HG03159 (cell line): ENCODE data around the gene INPP4B.
"Not testable (repeated sequence)": the region's sequence is repeated elsewhere in the genome, so short reads cannot be mapped to it uniquely, and the experiment has no call there.

Source experiments
- ATAC-seq: cut with Tn5 transposase; IDR thresholded peaks from one replicate; pipeline ENCODE4 v1.9.1; 2021; ENCODE audit warnings: mild to moderate bottlenecking, moderate library complexity; ENCODE audit not compliant: unreplicated experiment

INPP4B gene

DNA sequence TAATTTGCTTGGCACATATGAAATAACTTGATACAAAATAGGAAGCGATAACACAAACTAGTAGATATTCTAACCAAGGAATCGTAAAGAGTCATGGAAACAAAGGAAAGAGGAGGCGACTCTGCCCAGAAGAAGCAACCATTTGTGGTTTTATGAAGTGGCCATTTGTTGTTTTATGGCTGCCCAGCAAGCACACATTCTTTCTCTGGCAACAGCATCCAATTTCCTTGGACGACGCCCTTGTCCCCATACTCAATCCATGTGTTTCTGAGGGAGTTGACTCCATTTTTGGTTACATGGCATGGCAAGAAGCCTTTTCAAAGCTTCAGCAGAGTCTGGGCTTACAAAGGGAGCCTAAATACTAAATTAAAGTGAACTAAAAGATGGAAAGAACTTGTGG is 295.1 kb downstream of the INPP4B start:
- no peak for ATAC-seq

GRCh38 chr4:142549726-142550463 is 296.2 kb downstream of the INPP4B start:
- no peak for ATAC-seq

GRCh38 chr4:142549248-142549647 is 296.9 kb downstream of the INPP4B start:
- ATAC-seq = no peak

DNA sequence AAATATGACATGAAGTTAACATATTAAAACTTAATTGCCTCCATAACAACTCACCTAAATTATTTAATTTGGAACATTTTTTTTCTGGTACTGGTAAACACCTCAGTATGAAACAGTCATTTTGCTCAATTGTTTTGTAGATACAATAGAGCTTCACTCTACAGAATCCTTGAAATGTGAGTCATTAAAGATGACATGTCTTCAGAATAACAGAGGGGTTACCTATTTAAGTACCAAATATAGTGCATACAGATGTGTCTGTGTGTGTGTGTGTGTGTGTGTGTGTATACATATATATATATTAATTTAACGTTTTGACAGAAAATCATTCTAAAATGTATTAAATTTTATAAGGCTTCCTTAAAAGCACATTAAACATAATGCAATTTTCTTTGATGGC is 297.6 kb downstream of the INPP4B start:
- ATAC-seq = no peak

GRCh38 chr4:142547974-142548373 is 298.1 kb downstream of the INPP4B start:
- ATAC-seq = no peak

DNA sequence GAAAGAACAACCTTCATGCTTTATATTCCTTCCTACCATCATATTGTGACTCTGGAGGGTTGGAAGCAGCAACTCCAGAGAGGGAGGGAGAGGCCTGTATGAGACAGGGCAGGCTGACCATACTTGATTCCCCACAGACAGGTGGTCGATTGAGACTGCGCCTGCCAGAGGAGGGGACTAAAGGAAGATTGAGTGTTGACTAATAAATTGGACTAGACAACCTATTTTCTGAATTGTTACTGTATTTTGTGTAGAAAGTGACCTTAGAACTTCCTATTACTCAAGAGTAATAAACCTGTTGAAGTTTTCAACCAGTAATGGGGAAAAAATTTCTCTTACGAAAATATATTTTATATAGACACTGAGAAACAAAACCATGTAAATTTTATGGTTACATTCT is 301.5 kb downstream of the INPP4B start:
- ATAC-seq = no peak

DNA sequence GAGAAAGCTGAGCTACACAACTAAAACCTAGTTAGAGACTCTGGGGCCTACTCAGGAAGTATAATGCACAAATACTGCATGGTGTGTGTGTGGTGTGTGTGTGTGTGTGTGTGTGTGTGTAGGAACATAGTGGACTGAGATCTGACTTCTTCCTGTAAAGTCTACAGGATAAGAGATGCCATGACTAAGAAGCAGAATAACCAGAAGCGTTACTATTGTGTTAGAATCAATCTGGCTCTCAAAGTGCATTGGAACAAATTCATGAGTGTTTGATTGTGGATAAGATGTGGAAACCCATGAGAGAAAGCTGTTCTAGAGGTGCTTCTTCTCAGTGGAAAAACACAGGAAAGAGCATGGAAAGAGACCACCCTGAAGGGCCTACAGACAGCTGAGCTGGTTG is 302.1 kb downstream of the INPP4B start:
- ATAC-seq = no peak

DNA sequence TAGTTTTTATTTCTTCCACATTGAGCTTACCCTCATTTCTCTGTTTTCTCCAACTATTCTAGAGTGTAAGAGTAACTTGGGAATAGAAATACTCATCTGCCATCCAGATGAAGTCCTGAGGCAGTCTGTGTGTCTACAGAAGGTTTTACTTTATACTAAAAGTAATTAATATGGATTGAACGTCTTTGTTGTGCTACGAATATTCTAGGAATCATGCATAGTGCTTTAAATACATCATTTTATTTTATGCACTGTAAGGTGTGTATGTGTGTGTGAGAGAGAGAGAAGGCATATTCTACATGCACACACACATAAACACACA is 305.7 kb downstream of the INPP4B start:
- ATAC-seq = no peak

DNA sequence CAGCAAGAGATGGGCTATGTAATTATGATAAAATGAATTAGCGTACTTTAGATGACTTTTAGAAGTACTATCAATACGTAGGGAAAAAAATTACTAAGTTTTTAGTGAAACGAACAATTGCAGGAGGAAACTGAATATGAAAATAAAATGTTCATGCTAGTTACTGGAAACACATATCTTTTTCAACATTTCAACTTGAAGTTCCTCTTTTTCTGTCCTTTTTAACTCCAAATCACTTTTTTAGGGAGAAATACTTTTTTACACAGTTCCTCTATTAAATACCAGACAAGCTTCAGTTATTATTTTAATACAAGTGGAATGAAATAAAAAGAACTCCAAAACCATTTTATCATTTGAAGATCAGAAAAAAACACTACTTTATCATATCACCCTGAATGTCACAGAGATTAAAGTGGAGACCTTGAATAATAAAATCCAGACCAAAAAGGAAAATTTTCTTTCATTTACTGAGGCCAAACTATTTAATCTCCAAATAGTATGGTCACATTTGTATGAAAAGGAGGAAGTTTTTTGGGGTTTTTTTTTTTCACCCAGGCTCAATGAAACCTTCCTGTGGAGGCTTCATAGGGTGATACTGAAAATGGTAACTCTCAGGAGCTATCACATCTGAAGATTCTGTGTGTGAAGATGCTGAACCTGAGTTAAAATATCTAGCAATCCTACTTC is 306.2 kb downstream of the INPP4B start:
- no peak for ATAC-seq

DNA sequence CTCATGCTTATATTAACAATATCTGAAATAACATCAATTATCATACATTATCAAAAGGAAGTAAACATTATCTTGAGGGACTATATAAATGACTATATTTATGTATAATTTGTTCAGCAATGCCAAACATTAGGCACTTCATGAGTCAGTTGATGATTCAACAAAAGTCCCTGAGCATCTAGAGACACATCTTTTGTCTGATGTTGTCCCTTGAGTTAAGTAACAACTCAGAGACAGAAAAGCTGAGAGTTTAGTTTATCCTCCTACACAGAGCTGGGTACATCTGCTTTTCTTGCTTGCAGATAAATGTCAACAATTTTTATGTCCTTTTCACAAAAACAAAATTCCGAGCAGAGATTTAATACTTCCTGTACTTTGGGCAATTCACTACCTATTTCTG is 311.1 kb downstream of the INPP4B start:
- no peak for ATAC-seq

GRCh38 chr4:142532054-142532453 is 314.0 kb downstream of the INPP4B start:
- ATAC-seq = no peak

- ATAC-seq = no peak
Observed at GRCh38 chr4:142530728-142531127, 315.4 kb downstream of the INPP4B start.

DNA sequence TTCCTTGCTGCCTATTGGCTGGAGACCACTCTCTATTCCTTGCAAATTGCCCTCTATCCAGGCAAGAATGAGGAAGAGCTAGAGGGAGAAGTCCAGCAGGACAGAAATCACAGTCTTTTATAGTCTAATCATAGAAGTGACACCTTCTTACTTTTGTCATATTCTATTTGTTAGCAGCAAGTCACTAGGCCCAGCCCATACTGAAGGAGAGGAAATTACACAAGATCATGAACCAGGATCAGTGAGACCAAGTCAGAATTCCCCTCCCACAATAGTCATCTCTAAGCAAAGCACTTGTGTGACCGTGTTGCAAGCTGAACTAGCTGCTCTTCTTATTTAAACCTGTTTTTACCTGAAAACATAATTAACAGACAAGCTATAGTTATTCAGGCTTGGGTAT is 317.7 kb downstream of the INPP4B start:
- no peak for ATAC-seq

DNA sequence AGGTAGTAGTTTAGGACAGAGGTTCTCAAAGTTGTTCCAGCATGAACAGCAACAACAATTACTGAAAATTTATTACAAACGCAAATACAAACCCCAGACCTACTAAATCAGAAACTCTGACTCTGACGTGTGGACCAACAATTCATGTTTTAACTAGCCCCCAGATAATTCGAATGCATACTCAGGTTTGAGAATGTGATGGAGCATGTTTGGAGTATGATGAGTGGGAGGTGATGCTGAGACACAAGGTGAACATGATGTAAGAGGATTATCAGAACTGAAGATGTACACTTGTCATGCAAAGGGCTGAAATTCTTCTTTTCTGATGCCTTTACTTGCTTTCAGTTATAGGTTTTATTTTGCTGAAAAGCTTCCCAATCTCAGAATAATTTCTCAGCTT is 323.0 kb downstream of the INPP4B start:
- no peak for ATAC-seq

GRCh38 chr4:142519342-142519741 is 326.8 kb downstream of the INPP4B start:
- ATAC-seq = no peak

GRCh38 chr4:142516686-142517526 is 329.2 kb downstream of the INPP4B start:
- no peak for ATAC-seq

GRCh38 chr4:142512161-142512560 is 333.9 kb downstream of the INPP4B start:
- no peak for ATAC-seq

DNA sequence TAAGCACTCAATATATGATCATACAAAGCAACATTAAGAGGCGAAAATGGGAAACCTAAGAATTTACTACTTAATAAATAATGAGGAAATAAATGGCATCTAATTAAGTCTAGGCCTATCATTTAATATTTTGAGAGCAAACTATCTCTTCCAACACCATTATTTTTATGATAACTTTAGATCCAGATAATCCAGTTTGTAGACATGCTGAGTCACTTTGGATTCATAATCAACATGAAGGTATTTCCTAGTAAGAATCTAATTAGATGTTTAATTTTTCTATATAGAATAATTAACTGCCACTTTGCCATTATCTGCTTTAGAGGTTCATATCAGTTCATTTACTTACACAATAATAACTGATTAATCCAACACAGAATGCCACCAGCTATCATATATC is 336.2 kb downstream of the INPP4B start:
- ATAC-seq = no peak

- ATAC-seq = not testable (repeated sequence)
Observed at GRCh38 chr4:142509381-142509780, 336.7 kb downstream of the INPP4B start.

DNA sequence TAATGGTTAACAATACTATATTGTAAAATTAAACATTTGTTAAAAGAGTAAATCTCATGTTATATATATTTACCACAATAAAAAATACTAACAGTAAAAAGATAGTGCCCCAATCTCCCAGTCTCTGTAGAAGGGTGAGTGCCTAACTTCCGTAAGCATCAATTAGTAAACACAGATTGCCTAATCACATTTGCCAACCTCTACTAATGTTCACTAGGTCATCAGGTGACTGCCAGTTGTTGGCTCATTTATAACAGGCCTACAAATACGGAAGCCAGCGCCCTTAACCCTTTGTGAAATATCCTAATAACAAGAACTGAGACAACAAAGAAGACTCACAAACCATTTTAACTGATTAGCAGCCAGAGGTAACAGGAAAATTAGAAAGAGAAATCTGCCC is 345.1 kb downstream of the INPP4B start:
- no peak for ATAC-seq

- ATAC-seq = no peak
Observed at GRCh38 chr4:142497606-142498005, 348.5 kb downstream of the INPP4B start.
